ENCODE data around the gene RASSF7. TPM values are rescaled to one million over a fixed set of nuclear protein-coding genes. Genes with fewer than 3 reads are reported as not detected.

Gene RASSF7
- polyA plus RNA-seq, 1 donor from 2014 or later: 42.0 TPM

DNA sequence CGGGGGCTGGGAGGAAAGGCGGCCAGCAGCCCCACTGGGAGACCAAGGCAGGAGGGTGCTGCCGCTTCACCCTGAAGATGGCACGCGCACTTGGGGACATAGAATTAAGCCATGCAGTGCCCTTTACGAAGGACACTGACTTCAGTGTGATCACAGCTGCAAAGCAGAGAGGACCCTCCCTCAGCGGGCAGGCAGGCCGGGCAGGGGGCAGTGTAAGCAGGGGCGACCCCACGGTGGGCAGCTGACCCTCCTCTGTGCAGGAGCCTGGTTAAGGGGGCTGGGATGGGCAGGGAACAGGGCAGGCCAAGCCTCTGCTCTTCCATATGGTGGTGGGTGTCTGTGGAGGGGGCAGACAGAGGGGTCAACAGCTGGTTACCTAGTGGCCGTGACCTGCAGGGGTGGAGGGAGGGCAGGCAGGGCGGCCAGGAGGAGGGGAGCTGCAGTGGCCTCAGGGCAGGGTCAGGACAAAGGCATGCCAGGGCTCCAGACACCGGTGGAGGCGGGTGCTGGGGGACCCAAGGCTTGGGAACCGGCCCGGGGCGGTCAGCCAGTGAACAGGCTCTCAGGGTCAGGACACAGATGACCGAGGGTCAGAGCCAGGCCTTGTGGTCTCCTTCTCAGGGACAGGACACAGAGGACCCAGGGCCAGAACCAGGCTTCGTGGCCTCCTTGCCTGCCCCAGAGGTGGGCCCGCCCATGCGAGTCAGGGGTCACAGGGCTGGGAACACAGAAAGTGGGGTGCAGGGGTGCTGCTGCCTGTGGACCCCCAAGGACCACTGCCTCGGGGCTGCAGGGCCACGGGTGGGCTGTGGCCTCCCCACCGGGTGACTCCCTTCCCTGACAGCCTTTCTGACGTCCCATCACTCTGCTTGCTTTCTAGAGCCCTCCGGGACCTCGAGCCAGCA lies 7.4 kb upstream of the RASSF7 start:
- no peaks in the 10 kb centered on the region for H3K9me3 Mint-ChIP-seq
- no peaks in the 10 kb centered on the region for H3K36me3 Mint-ChIP-seq
- H3K4me3 Mint-ChIP-seq: no peak overlapping the region
- H3K27me3 Mint-ChIP-seq: no peaks in the 10 kb centered on the region
- peaks cover 0 to 7% (median 1%) of the 10 kb centered on the region in 3 donors for H3K4me1 Mint-ChIP-seq
- H3K27ac Mint-ChIP-seq: peak overlapping the region in 1 of 3 donors; percentile 48

DNA sequence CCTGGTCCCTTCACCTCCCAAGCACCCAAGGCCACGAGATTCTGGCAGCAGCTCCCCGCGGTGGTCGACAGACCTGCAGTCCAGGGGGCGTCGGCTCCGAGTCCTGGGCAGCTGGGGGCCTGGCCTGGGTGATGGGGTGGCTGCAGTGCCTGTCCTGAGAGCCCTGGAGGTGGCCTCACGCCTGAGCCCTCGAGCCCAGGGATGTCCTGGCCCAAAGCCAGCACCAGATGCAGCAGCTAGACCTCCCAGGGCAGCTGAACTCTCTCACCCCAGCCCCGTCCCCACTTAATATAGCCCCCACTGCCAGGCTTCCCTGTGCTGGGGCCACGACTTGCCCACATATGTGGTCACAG lies 6.8 kb upstream of the RASSF7 start:
- H3K27ac Mint-ChIP-seq: no peak overlapping the region
- H3K9me3 Mint-ChIP-seq: no peaks in the 10 kb centered on the region
- H3K4me3 Mint-ChIP-seq: peak overlapping the region in 1 of 4 donors; percentile 33
- peaks cover 0 to 3% (median 1%) of the 10 kb centered on the region in 3 donors for H3K4me1 Mint-ChIP-seq
- H3K27me3 Mint-ChIP-seq: no peaks in the 10 kb centered on the region
- no peaks in the 10 kb centered on the region for H3K36me3 Mint-ChIP-seq

DNA sequence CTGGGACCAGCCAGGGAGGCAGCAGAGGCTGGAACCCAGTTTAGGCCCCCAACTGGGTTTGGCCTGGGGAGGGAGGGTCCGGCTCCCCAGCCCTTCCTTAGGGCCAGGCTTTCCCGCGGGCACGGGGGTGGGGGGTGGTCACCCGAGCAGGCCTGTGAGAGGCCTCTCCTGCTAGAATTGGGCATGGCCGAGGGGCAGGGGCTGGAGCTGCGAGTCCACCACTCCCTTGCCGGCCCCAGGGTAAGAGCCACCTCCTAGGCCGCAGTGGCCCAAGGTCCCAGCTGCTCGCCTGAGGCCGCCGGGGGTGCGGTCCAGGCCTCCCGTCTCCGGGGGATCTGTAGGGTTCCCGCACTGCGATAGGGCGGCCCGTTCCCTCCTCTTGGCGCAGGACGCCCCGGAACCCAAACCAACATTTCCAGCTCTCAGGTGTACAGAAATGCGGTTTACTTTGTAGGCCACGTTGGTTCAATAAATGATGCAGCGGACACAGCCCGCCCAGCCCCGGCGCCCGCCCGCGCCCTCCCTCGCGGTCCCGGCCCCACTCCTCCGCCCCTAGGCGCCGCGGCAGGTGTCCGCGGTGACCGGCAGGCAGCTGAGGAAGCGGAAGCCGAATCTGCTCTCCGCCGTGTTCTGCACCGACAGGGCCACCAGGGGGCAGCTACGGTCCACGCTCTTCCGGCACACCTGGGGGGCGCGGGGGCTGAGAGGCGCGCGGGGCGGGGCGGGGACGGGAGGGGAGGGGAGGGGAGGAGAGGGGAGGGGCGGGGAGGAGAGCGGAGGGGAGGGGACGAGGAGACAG lies 6.1 kb upstream of the RASSF7 start:
- Mint-ChIP-seq H3K9me3 (no peaks in the 10 kb centered on the region), H3K27me3 (no peaks in the 10 kb centered on the region), H3K27ac (peak overlapping the region in 1 of 3 donors; percentile 68), H3K4me1 (peaks cover 0 to 3% (median 1%) of the 10 kb centered on the region in 3 donors), H3K4me3 (peak overlapping the region in 3 of 4 donors; percentile 52 to 65 (median 58)), H3K36me3 (no peaks in the 10 kb centered on the region)

GRCh38 chr11:555227-555779 lies 5.5 kb upstream of the RASSF7 start:
- H3K9me3 Mint-ChIP-seq: no peaks in the 10 kb centered on the region
- H3K36me3 Mint-ChIP-seq: no peaks in the 10 kb centered on the region
- peak overlapping the region in 1 of 4 donors; percentile 34 for H3K4me3 Mint-ChIP-seq
- peak overlapping the region in 1 of 3 donors; percentile 68 for H3K27ac Mint-ChIP-seq
- peaks cover 0 to 7% (median 6%) of the 10 kb centered on the region in 3 donors for H3K4me1 Mint-ChIP-seq
- H3K27me3 Mint-ChIP-seq: no peaks in the 10 kb centered on the region

GRCh38 chr11:555780-556661 lies 4.7 kb upstream of the RASSF7 start:
- H3K27me3 Mint-ChIP-seq: no peaks in the 10 kb centered on the region
- no peaks in the 10 kb centered on the region for H3K9me3 Mint-ChIP-seq
- no peaks in the 10 kb centered on the region for H3K36me3 Mint-ChIP-seq
- H3K27ac Mint-ChIP-seq: peak overlapping the region in 1 of 3 donors; percentile 86
- H3K4me1 Mint-ChIP-seq: peaks cover 0 to 7% (median 6%) of the 10 kb centered on the region in 3 donors
- peak overlapping the region in 3 of 4 donors; percentile 23 to 72 (median 34) for H3K4me3 Mint-ChIP-seq

DNA sequence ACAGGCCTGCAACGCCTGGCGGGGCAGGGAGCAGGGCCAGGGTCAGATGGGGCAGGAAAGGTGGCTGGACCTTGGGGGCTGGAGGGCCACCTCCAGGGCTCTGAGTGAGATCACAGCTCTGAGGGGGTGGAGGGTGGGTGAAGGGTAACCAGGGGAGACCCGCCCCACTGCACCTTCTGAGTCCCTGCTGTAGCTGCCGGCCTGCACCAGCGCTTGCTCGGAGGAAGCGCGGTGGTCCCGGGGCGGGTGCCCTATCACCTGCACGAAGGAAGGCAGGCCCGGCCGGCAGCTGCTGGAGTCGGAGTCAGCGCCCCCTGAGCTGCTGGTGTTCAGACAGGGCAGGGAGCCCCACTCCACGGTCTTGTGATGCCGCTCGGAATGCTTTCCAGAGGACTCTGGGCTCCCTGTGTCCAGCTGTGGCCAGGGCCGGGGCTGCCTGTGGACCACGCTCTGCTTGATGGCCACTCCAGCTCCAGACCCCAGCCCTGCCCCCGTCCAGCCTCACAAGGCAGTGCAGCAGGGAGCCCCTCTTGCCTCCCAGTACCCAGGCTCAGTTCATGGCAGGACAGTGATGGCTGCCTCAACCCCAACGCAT lies 4.0 kb upstream of the RASSF7 start:
- Mint-ChIP-seq H3K9me3 (no peaks in the 10 kb centered on the region), H3K4me3 (peak overlapping the region in 3 of 4 donors; percentile 23 to 72 (median 34)), H3K36me3 (no peaks in the 10 kb centered on the region), H3K4me1 (peaks cover 3 to 11% (median 8%) of the 10 kb centered on the region in 3 donors), H3K27ac (peak overlapping the region in 2 of 3 donors; percentile 86 to 88), H3K27me3 (no peaks in the 10 kb centered on the region)

GRCh38 chr11:557328-558132 lies 3.2 kb upstream of the RASSF7 start:
- Mint-ChIP-seq H3K9me3 (no peaks in the 10 kb centered on the region), H3K27ac (peak overlapping the region in 2 of 3 donors; percentile 27 to 88), H3K4me3 (peak overlapping the region in 2 of 4 donors; percentile 17 to 72), H3K27me3 (no peaks in the 10 kb centered on the region), H3K4me1 (peaks cover 3 to 11% (median 9%) of the 10 kb centered on the region in 3 donors), H3K36me3 (no peaks in the 10 kb centered on the region)

GRCh38 chr11:558503-558902 lies 2.3 kb upstream of the RASSF7 start:
- H3K27ac Mint-ChIP-seq: peak overlapping the region in 1 of 3 donors; percentile 68
- H3K36me3 Mint-ChIP-seq: no peaks in the 10 kb centered on the region
- H3K4me3 Mint-ChIP-seq: peak overlapping the region in 1 of 4 donors; percentile 91
- H3K9me3 Mint-ChIP-seq: no peaks in the 10 kb centered on the region
- H3K27me3 Mint-ChIP-seq: no peaks in the 10 kb centered on the region
- H3K4me1 Mint-ChIP-seq: peaks cover 3 to 11% (median 9%) of the 10 kb centered on the region in 3 donors

- peak overlapping the region in 2 of 3 donors; percentile 68 to 82 for H3K27ac Mint-ChIP-seq
Measured at GRCh38 chr11:559020-559620, 1.6 kb upstream of the RASSF7 start.

DNA sequence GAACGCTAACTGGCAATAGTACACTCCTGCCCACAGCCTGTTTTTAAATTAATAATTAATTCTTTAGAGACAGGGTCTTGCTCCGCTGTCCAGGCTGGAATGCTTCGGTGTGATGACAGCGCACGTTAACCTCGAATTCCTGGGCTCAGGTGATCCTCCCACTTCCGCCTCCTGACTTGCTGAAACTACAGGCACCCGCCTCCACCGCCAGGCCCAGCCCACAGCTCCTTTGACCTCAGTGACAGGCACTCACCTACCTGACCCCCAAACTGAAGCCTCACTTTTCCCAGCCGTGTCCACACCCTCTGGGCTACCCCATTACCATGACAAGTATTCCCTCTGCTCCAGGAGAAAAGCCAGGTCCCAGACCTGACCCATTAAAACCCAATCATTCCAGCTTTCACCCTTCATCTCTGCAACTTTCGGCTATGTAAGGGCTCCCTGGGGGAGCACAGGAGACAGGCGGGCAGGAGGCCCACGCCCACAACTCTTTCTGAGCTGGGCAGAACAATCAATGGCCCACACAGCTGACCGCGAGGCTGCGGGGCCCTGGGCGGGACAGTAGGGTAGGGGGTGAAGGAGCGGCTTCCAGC lies 962 bp upstream of the RASSF7 start:
- peaks cover 3 to 11% (median 9%) of the 10 kb centered on the region in 3 donors for H3K4me1 Mint-ChIP-seq
- no peaks in the 10 kb centered on the region for H3K36me3 Mint-ChIP-seq
- H3K27ac Mint-ChIP-seq: peak overlapping the region; percentile 84 to 93 (median 88)
- H3K4me3 Mint-ChIP-seq: peak overlapping the region; percentile 73 to 91 (median 86)
- H3K9me3 Mint-ChIP-seq: no peaks in the 10 kb centered on the region
- H3K27me3 Mint-ChIP-seq: no peaks in the 10 kb centered on the region

More at GRCh38 chr11:559020-559620, 1.6 kb upstream of the RASSF7 start:
- H3K4me3 Mint-ChIP-seq: peak overlapping the region in 1 of 4 donors; percentile 91
- peaks cover 3 to 11% (median 9%) of the 10 kb centered on the region in 3 donors for H3K4me1 Mint-ChIP-seq
- no peaks in the 10 kb centered on the region for H3K9me3 Mint-ChIP-seq
- no peaks in the 10 kb centered on the region for H3K27me3 Mint-ChIP-seq
- H3K36me3 Mint-ChIP-seq: no peaks in the 10 kb centered on the region

- peaks cover 3 to 11% (median 9%) of the 10 kb centered on the region in 3 donors for H3K4me1 Mint-ChIP-seq
- H3K27ac Mint-ChIP-seq: peak overlapping the region in 1 of 3 donors; percentile 76
- peak overlapping the region; percentile 86 to 94 (median 92) for H3K4me3 Mint-ChIP-seq
- H3K27me3 Mint-ChIP-seq: no peaks in the 10 kb centered on the region
- no peaks in the 10 kb centered on the region for H3K36me3 Mint-ChIP-seq
- H3K9me3 Mint-ChIP-seq: no peaks in the 10 kb centered on the region
Measured at GRCh38 chr11:561148-562003, 606 bp downstream of the RASSF7 start.
